Panc1 (cell line): Measurements from ENCODE around the gene XK.

ENCODE experiments used
- POLR2AphosphoS5 ChIP-seq: IDR thresholded peaks from 2 replicates; pipeline ENCODE4 v1.6.1; 2012; ENCODE audit warnings: mild to moderate bottlenecking, low read depth, low read length, moderate library complexity
- SIN3A ChIP-seq: IDR thresholded peaks from 2 replicates; pipeline ENCODE4 v1.6.1; 2012; ENCODE audit warnings: low read depth, mild to moderate bottlenecking, low read length, moderate library complexity, borderline replicate concordance; ENCODE audit not compliant: insufficient read depth
- TF ChIP-seq, protein P1 (sequence below): fragments of 450-650 bp; IDR thresholded peaks from 2 replicates; pipeline ENCODE4 v1.5.1; 2017; ENCODE audit warnings: mild to moderate bottlenecking

DNA sequence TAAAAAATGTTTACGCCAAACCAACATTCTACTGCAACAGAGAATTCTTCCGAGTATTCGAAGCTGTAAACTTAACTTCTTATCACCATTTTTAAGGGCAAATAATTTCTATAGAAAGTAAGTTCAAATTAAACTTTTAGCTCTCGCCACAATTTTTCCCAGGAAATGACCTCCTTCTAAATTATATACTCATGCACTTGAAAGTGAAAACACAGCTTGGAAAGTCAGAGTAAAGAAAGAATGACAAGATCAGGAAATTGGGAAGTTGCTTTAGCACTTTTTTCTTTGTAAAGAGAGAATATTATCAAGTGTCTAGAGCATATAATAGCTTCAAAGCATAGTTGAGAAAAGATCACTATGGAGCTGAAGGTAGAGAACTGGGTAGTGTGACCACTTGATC, 95.5 kb downstream of the XK start:
- TF ChIP-seq, protein P1, sequence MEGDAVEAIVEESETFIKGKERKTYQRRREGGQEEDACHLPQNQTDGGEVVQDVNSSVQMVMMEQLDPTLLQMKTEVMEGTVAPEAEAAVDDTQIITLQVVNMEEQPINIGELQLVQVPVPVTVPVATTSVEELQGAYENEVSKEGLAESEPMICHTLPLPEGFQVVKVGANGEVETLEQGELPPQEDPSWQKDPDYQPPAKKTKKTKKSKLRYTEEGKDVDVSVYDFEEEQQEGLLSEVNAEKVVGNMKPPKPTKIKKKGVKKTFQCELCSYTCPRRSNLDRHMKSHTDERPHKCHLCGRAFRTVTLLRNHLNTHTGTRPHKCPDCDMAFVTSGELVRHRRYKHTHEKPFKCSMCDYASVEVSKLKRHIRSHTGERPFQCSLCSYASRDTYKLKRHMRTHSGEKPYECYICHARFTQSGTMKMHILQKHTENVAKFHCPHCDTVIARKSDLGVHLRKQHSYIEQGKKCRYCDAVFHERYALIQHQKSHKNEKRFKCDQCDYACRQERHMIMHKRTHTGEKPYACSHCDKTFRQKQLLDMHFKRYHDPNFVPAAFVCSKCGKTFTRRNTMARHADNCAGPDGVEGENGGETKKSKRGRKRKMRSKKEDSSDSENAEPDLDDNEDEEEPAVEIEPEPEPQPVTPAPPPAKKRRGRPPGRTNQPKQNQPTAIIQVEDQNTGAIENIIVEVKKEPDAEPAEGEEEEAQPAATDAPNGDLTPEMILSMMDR: no peak
- TF ChIP-seq SIN3A (no peak), POLR2AphosphoS5 (no peak)
